GM19397 (cell line): ENCODE measurements around the gene SPNS3.

ENCODE experiments used
- ATAC-seq: cut with Tn5 transposase; IDR thresholded peaks from one replicate; pipeline ENCODE4 v1.9.1; 2021; ENCODE audit warnings: mild to moderate bottlenecking, moderate library complexity; ENCODE audit not compliant: unreplicated experiment

SPNS3 gene

GRCh38 chr17:4426499-4427208 is 7.1 kb upstream of the SPNS3 start:
- no peak for ATAC-seq

- no peak for ATAC-seq
These were observed 6.2 kb upstream of the SPNS3 start for GRCh38 chr17:4427505-4427904.

- no peak for ATAC-seq
These were observed 2.6 kb downstream of the SPNS3 start for GRCh38 chr17:4436381-4436780.

- ATAC-seq, result no peak
These were observed 3.1 kb downstream of the SPNS3 start for GRCh38 chr17:4436846-4437245.

GRCh38 chr17:4438162-4438944 is 4.6 kb downstream of the SPNS3 start:
- no peak for ATAC-seq

GRCh38 chr17:4440021-4440420 is 6.3 kb downstream of the SPNS3 start:
- ATAC-seq, result no peak

- ATAC-seq, result no peak
These were observed 7.2 kb downstream of the SPNS3 start for GRCh38 chr17:4440690-4441686.

GRCh38 chr17:4442582-4442981 is 8.8 kb downstream of the SPNS3 start:
- ATAC-seq, result no peak

GRCh38 chr17:4443476-4443875 is 9.7 kb downstream of the SPNS3 start:
- no peak for ATAC-seq

GRCh38 chr17:4444782-4445473 is 11.2 kb downstream of the SPNS3 start:
- ATAC-seq, result no peak

GRCh38 chr17:4445731-4446130 is 12.0 kb downstream of the SPNS3 start:
- ATAC-seq, result no peak

GRCh38 chr17:4446326-4447071 is 12.8 kb downstream of the SPNS3 start:
- ATAC-seq, result no peak

- no peak for ATAC-seq
These were observed 14.6 kb downstream of the SPNS3 start for GRCh38 chr17:4448197-4448980.

- no peak for ATAC-seq
These were observed 16.0 kb downstream of the SPNS3 start for GRCh38 chr17:4449736-4450135.

GRCh38 chr17:4450710-4451316 is 17.1 kb downstream of the SPNS3 start:
- ATAC-seq, result no peak

- no peak for ATAC-seq
These were observed 20.3 kb downstream of the SPNS3 start for GRCh38 chr17:4453812-4454591.

- ATAC-seq, result no peak
These were observed 26.9 kb downstream of the SPNS3 start for GRCh38 chr17:4460661-4461060.
